Measurements from ENCODE around the gene RHEBL1. TPM values are rescaled to one million over a fixed set of nuclear protein-coding genes. Genes with fewer than 3 reads are reported as not detected.
A peak's percentile ranks its signal among the peaks of the same experiment; 100 is the strongest.

Gene RHEBL1
- total and polyA plus RNA-seq, 10 donors: 2.0 to 6.7 (median 3.1) TPM

- 91 to 95% (median 93%) methylated on average over 7 to 10 of the region's 10 CpGs for WGBS, 5 donors
- no peak overlapping the region for H3K4me3 ChIP-seq
- intact Hi-C loops (cut with DNase I; ENCODE audit: low total_unique reads): no loop called here
- TF ChIP-seq CTCF (IDR thresholded peaks at IDR 0.05 in 8 of 11, conservative IDR thresholded peaks at IDR 0.05 in 3 of 11) (no peak), POLR2A (IDR thresholded peaks at IDR 0.05) (no peak), POLR2AphosphoS5 (IDR thresholded peaks at IDR 0.05) (peak in 2 of 3 donors; percentile 26 to 44)
- H3K9me3 ChIP-seq: no peaks in the 10 kb centered on the region
- no peaks in the 10 kb centered on the region for H3K27me3 ChIP-seq (replicated peaks in 1 of 7)
- H3K4me1 ChIP-seq: peaks cover 0 to 9% (median 0%) of the 10 kb centered on the region in 6 donors
- no peak overlapping the region for H3K27ac ChIP-seq
- H3K36me3 ChIP-seq: peaks cover 0 to 100% (median 89%) of the 10 kb centered on the region in 6 donors
- no peak for DNase-seq
Observed at GRCh38 chr12:49028666-49029275, 41.0 kb downstream of the RHEBL1 start.

- no peak for DNase-seq
- Histone ChIP-seq H3K27me3 (replicated peaks in 1 of 7) (no peaks in the 10 kb centered on the region), H3K9me3 (no peaks in the 10 kb centered on the region), H3K36me3 (peaks cover 0 to 100% (median 88%) of the 10 kb centered on the region in 6 donors), H3K27ac (no peak overlapping the region), H3K4me3 (no peak overlapping the region), H3K4me1 (peaks cover 0 to 9% (median 0%) of the 10 kb centered on the region in 6 donors)
- TF ChIP-seq POLR2A (IDR thresholded peaks at IDR 0.05) (no peak), POLR2AphosphoS5 (IDR thresholded peaks at IDR 0.05) (peak in 2 of 3 donors; percentile 19 to 30), CTCF (IDR thresholded peaks at IDR 0.05 in 8 of 11, conservative IDR thresholded peaks at IDR 0.05 in 3 of 11) (no peak)
- intact Hi-C loops (cut with DNase I; ENCODE audit: low total_unique reads): no loop called here
- WGBS, 5 donors: 72 to 90% (median 82%) methylated on average over 9 of the region's 9 CpGs
Observed at GRCh38 chr12:49027846-49028555, 41.8 kb downstream of the RHEBL1 start.

GRCh38 chr12:49026678-49027480 lies 42.9 kb downstream of the RHEBL1 start:
- DNase-seq: no peak
- Histone ChIP-seq H3K27ac (no peak overlapping the region), H3K4me3 (no peak overlapping the region), H3K9me3 (no peaks in the 10 kb centered on the region), H3K27me3 (replicated peaks in 1 of 7) (no peaks in the 10 kb centered on the region), H3K4me1 (peaks cover 0 to 9% (median 0%) of the 10 kb centered on the region in 6 donors), H3K36me3 (peaks cover 0 to 100% (median 88%) of the 10 kb centered on the region in 6 donors)
- 92 to 96% (median 95%) methylated on average over 25 to 26 of the region's 26 CpGs for WGBS, 5 donors
- peak; percentile 8 to 71 (median 49) for TF ChIP-seq POLR2AphosphoS5 (IDR thresholded peaks at IDR 0.05)
- no peak for TF ChIP-seq POLR2A (IDR thresholded peaks at IDR 0.05)
- intact Hi-C loops (cut with DNase I; ENCODE audit: low total_unique reads): no loop called here

- TF ChIP-seq POLR2A (IDR thresholded peaks at IDR 0.05): no peak
- TF ChIP-seq POLR2AphosphoS5 (IDR thresholded peaks at IDR 0.05): no peak
- TF ChIP-seq CTCF (IDR thresholded peaks at IDR 0.05 in 8 of 11, conservative IDR thresholded peaks at IDR 0.05 in 3 of 11): no peak
- intact Hi-C loops (cut with DNase I; ENCODE audit: low total_unique reads): no loop called here
- H3K27me3 ChIP-seq (replicated peaks in 1 of 7): no peaks in the 10 kb centered on the region
- peaks cover 0 to 100% (median 88%) of the 10 kb centered on the region in 6 donors for H3K36me3 ChIP-seq
- no peaks in the 10 kb centered on the region for H3K9me3 ChIP-seq
- DNase-seq: no peak
- peaks cover 0 to 9% (median 0%) of the 10 kb centered on the region in 6 donors for H3K4me1 ChIP-seq
- 94 to 98% (median 97%) methylated on average over 15 to 21 of the region's 21 CpGs for WGBS, 5 donors
- H3K27ac ChIP-seq: no peak overlapping the region
- no peak overlapping the region for H3K4me3 ChIP-seq
Observed at GRCh38 chr12:49026101-49026500, 43.7 kb downstream of the RHEBL1 start.
